C4-2B (cell line): ENCODE results near the gene CPAMD8.

ENCODE experiments used
- H3K27ac ChIP-seq: fragments of 450-650 bp; 2 replicates; pipeline ENCODE4 v1.5.1; 2017
- ZFX ChIP-seq: fragments of 450-650 bp; IDR thresholded peaks from 2 replicates; pipeline ENCODE4 v1.6.1; 2017
- TF ChIP-seq, protein P1 (sequence below): fragments of 450-650 bp; conservative IDR thresholded peaks from 2 replicates; pipeline ENCODE4 v1.5.1; 2017; ENCODE audit warnings: mild to moderate bottlenecking

CPAMD8 gene

DNA sequence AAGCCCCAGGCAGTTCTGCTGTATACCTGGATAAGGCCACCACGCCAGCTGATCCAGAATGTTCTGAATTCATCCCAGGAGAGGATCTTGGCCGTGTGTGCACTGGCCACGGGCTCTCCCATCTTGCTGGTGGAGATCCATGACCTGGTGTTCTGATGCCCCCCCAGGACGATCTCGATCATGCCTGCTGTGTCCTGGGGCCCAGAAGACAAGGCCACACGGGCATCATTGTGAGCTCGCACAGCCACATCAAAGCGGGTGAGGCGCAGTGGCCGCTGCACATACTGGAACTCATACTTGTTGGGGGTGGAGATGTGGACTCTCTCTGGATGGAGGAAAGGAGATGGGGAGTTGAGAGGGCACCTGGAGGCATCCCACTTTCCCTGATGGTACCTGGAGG lies 97.7 kb downstream of the CPAMD8 start:
- H3K27ac ChIP-seq = no peak overlapping the region
- TF ChIP-seq, protein P1, sequence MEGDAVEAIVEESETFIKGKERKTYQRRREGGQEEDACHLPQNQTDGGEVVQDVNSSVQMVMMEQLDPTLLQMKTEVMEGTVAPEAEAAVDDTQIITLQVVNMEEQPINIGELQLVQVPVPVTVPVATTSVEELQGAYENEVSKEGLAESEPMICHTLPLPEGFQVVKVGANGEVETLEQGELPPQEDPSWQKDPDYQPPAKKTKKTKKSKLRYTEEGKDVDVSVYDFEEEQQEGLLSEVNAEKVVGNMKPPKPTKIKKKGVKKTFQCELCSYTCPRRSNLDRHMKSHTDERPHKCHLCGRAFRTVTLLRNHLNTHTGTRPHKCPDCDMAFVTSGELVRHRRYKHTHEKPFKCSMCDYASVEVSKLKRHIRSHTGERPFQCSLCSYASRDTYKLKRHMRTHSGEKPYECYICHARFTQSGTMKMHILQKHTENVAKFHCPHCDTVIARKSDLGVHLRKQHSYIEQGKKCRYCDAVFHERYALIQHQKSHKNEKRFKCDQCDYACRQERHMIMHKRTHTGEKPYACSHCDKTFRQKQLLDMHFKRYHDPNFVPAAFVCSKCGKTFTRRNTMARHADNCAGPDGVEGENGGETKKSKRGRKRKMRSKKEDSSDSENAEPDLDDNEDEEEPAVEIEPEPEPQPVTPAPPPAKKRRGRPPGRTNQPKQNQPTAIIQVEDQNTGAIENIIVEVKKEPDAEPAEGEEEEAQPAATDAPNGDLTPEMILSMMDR = no peak
- no peak for TF ChIP-seq ZFX

DNA sequence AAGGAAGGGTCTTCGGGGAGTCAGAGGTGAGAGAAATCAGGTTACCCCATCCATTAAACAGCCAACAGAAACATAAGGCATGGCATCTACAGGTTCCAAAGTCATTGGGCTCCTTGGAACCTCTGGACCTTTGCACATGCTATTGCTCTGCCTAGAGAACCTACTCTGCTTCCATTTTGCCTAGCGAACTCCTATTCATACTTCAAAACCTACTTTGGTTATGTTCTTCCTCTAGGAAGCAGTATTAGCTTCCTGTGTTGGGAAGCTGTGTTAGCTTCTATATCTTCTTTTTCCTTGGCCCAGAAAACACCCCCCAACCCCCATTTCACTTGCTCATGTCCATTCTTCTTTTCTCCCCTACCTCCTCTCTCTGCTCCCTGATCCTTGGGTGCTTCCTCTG lies 98.3 kb downstream of the CPAMD8 start:
- TF ChIP-seq, protein P1 = no peak
- TF ChIP-seq ZFX = no peak
- no peak overlapping the region for H3K27ac ChIP-seq

DNA sequence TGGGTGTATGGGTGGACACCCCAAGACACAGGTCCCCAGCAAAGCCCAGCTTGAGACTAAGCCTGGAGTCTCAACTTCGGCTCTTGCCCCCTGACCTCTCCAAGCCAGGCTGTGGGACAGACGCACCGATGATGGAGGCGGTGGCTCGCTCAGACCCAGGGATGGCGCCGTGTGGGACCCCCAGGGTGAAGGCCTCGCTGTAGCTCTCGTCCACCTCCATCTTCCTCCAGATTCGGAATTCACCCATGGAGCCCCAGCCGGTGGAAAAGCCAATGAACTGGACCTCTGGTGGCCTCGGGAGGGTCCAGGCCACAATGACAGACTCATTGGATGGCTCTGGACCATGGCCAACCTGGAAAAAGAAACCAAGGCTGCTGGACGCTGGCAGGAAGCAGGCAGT lies 98.7 kb downstream of the CPAMD8 start:
- H3K27ac ChIP-seq = no peak overlapping the region
- no peak for TF ChIP-seq ZFX
- TF ChIP-seq, protein P1 = no peak

DNA sequence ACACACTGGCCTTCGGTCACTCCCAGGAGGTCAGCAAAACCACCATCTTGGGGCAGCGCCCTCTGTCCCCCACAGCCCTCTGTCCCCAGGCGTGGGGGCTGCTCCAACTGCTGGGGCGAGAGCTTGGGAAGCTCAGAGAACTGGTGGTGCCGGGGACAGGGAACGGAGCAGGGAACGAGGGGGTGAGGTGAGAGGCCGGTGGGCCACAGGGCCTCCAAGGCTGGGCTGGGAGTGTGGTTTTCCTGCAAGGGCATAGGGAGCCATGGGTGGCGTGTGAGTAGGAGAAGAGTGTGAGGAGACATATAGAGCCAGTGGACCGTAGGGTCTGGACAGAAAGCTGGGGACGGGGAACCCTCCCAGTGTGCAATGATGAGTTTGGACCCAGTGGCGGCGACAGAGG lies 103.7 kb downstream of the CPAMD8 start:
- H3K27ac ChIP-seq = no peak overlapping the region
- TF ChIP-seq, protein P1 = no peak
- TF ChIP-seq ZFX = no peak

DNA sequence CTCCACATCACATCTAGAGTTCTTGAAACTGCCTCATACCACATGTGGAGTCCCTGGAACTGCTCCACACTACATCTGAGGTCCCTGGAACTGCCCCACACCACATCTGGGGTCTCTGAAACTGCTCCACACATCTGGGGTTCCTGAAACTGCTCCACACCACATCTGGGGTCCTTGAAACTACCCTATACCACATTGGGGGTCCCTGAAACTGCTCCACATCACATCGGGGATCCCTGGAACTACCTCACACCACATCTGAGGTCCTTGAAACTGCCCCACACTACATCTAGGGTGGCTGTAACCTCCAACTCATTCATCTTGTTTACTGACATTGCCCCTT lies 104.0 kb downstream of the CPAMD8 start:
- TF ChIP-seq ZFX = no peak
- TF ChIP-seq, protein P1 = no peak
- H3K27ac ChIP-seq = no peak overlapping the region

DNA sequence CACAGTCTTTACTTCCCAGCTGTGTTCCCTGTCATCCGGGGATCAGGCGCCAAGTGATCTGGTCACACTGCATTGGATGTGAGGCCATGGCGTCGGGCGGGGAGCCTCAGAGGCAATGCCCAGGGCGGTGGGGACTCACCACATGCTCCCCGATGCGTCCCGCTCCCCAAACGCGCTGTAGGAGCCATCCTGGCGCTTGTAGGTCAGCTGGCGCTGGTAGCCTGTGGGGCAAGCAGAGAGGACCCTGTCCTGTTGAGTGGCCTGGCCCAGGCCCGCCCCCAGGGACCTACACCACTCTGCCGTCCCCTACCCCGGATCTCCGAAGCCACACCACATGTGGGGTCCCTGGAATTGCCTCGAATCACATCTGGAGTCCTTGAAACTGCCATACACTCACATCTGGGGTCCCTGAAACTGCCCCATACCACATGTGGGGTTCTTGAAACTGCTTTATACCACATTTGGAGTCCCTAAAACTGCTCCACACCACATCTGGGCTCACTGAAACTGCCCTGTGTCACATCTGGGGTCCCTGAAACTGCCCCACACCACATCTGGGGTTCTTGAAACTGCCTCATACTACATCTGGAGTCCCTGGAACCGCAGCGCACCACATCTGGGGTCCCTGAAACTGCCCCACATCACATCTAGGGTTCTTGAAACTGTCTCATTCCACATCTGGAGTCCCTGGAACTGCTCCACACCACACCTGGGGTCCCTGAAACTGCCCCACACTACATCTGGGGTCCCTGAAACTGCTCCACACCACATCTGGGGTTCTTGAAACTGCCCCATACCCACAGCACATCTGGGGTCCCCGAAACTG lies 104.6 kb downstream of the CPAMD8 start:
- H3K27ac ChIP-seq = no peak overlapping the region
- TF ChIP-seq, protein P1 = no peak
- TF ChIP-seq ZFX = no peak

DNA sequence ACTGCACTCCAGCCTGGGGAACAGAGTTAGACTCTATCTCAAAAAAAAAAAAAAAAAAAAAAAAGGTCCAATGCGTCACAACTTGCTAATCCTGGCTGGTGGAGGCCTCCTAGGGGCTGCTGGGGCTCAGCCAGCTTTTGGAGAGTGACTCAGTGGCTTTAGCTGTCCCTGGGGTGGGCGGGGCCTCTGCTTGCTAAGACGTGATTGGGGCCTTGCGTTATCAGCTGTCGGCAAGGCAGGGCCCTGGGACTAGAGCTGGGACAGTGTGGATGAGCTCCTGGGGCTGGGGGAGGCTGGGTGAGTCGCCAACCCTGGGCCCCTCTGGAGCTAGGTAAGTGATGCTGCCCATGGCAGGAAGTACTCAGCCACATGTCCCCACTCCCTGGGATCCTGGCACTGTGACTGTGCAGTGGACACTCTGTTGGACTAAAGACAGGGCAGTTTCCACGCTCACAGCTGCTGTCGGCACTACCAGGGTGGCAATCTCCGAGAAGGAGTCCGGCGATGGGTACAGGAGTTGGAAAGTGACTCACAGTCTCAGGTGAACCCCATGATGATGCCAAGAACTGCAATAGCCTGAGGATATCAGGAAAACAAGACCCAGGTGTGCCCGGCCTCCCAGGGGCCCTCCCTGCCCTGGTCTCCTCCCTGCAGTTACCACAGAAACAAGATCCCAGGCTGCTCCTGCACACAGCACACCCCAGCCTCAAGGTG lies 105.6 kb downstream of the CPAMD8 start:
- TF ChIP-seq ZFX = no peak
- TF ChIP-seq, protein P1 = no peak
- no peak overlapping the region for H3K27ac ChIP-seq
